GM23338 (cell line): ENCODE data around the gene CPSF6. TPM values are rescaled to one million over a fixed set of nuclear protein-coding genes. Genes with fewer than 3 reads are reported as not detected.

ENCODE experiments used
- ATAC-seq: fragments of 200-7000 bp; cut with Tn5 transposase; 3 replicates; pipeline ENCODE4 v1.9.1; 2020
- DNase-seq: peaks from one replicate; pipeline ENCODE4 v3.0.0-alpha.2; 2015; ENCODE audit warnings: low spot score
- H2AFZ ChIP-seq: fragments of 200-600 bp; sonication (generic); 2 replicates; pipeline ENCODE4 v1.8.0; 2016; ENCODE audit warnings: antibody characterized with exemption, mild to moderate bottlenecking, moderate library complexity
- H3F3A ChIP-seq: fragments of 200-600 bp; sonication (generic); replicated peaks from 2 replicates; pipeline ENCODE4 v1.8.0; 2017; ENCODE audit warnings: antibody characterized with exemption, mixed run types, low read depth
- H3K27ac ChIP-seq: fragments of 200-600 bp; sonication (generic); 2 replicates; pipeline ENCODE4 v1.6.1; 2016; ENCODE audit warnings: low read depth
- H3K27me3 ChIP-seq: fragments of 200-600 bp; sonication (generic); 2 replicates; pipeline ENCODE4 v1.8.0; 2016; ENCODE audit warnings: mild to moderate bottlenecking, mixed run types, moderate library complexity; ENCODE audit not compliant: insufficient read depth
- H3K36me3 ChIP-seq: fragments of 200-600 bp; sonication (generic); 2 replicates; pipeline ENCODE4 v1.8.0; 2016; ENCODE audit warnings: mild to moderate bottlenecking; ENCODE audit not compliant: insufficient read depth
- H3K4me1 ChIP-seq: fragments of 200-600 bp; sonication (generic); 2 replicates; pipeline ENCODE4 v1.8.0; 2016; ENCODE audit warnings: mild to moderate bottlenecking, moderate library complexity; ENCODE audit not compliant: insufficient read depth
- H3K4me2 ChIP-seq: fragments of 200-600 bp; sonication (generic); 2 replicates; pipeline ENCODE4 v1.7.1; 2017; ENCODE audit warnings: mixed run types
- H3K4me3 ChIP-seq: fragments of 200-600 bp; sonication (generic); 2 replicates; pipeline ENCODE4 v1.6.1; 2016; ENCODE audit warnings: mixed run types
- H3K79me2 ChIP-seq: fragments of 200-600 bp; sonication (generic); replicated peaks from 2 replicates; pipeline ENCODE4 v1.8.0; 2017; ENCODE audit warnings: mild to moderate bottlenecking; ENCODE audit not compliant: insufficient read depth
- H3K9me2 ChIP-seq: fragments of 200-600 bp; sonication (generic); 2 replicates; pipeline ENCODE4 v1.8.0; 2017; ENCODE audit not compliant: insufficient read depth
- H4K20me1 ChIP-seq: fragments of 200-600 bp; sonication (generic); replicated peaks from 2 replicates; pipeline ENCODE4 v1.8.0; 2017; ENCODE audit warnings: mild to moderate bottlenecking; ENCODE audit not compliant: insufficient read depth
- H3K27ac Mint-ChIP-seq: 2 replicates; pipeline ENCODE4 v1.8.0; 2020; ENCODE audit warnings: inconsistent platforms, mild to moderate bottlenecking, moderate library complexity, mixed read lengths
- H3K27me3 Mint-ChIP-seq: 3 replicates; pipeline ENCODE4 v1.8.0; 2022; ENCODE audit warnings: low read depth, mild to moderate bottlenecking, moderate library complexity, mixed read lengths, inconsistent platforms; ENCODE audit not compliant: insufficient read depth, poor library complexity
- H3K36me3 Mint-ChIP-seq: 3 replicates; pipeline ENCODE4 v1.8.0; 2021; ENCODE audit warnings: low read depth, mild to moderate bottlenecking, inconsistent platforms, moderate library complexity, mixed read lengths
- H3K4me1 Mint-ChIP-seq: 3 replicates; pipeline ENCODE4 v1.8.0; 2020; ENCODE audit warnings: mild to moderate bottlenecking, inconsistent platforms, mixed read lengths
- H3K4me3 Mint-ChIP-seq: 3 replicates; pipeline ENCODE4 v1.8.0; 2021; ENCODE audit warnings: moderate library complexity, mild to moderate bottlenecking, inconsistent platforms, mixed read lengths
- H3K9me3 Mint-ChIP-seq: 3 replicates; pipeline ENCODE4 v1.8.0; 2020; ENCODE audit warnings: moderate library complexity, mild to moderate bottlenecking, inconsistent platforms, mixed read lengths
- CREB1 ChIP-seq: fragments of 250-450 bp; sonication (Bioruptor Pico); IDR thresholded peaks from 2 replicates; pipeline ENCODE4 v1.5.0; 2020; ENCODE audit warnings: low read depth, mild to moderate bottlenecking, moderate library complexity
- CTCF ChIP-seq, 2 experiments: fragments of 200-600 bp in 1 of 2; sonication (generic) in 1 of 2; conservative IDR thresholded peaks; 2 replicates each; pipeline versions ENCODE4 v1.5.1 to v1.6.1; 2016 to 2017; ENCODE audit warnings: antibody characterized with exemption in 2 of 2, low read depth in 2 of 2, mild to moderate bottlenecking in 2 of 2, moderate library complexity in 1 of 2
- ETS1 ChIP-seq: IDR thresholded peaks from 2 replicates; pipeline ENCODE4 v1.6.1; 2016; ENCODE audit warnings: antibody characterized with exemption
- EZH2 ChIP-seq: fragments of 200-600 bp; sonication (generic); IDR thresholded peaks from one replicate; pipeline ENCODE4 v1.8.0; 2017; ENCODE audit warnings: antibody characterized with exemption, mild to moderate bottlenecking, low read depth; ENCODE audit not compliant: unreplicated experiment
- EZH2phosphoT487 ChIP-seq: fragments of 200-600 bp; sonication (generic); IDR thresholded peaks from one replicate; pipeline ENCODE4 v1.8.1; 2018; ENCODE audit warnings: antibody characterized with exemption; ENCODE audit not compliant: unreplicated experiment
- JUNB ChIP-seq: IDR thresholded peaks from one replicate; pipeline ENCODE4 v1.6.1; 2016; ENCODE audit warnings: antibody characterized with exemption; ENCODE audit not compliant: unreplicated experiment
- NANOG ChIP-seq: IDR thresholded peaks from 2 replicates; pipeline ENCODE4 v1.6.1; 2016; ENCODE audit warnings: antibody characterized with exemption, borderline replicate concordance
- POLR2AphosphoS5 ChIP-seq: IDR thresholded peaks from 2 replicates; pipeline ENCODE4 v1.6.1; 2016; ENCODE audit warnings: antibody characterized with exemption, low read depth
- REST ChIP-seq: IDR thresholded peaks from one replicate; pipeline ENCODE4 v1.6.1; 2018; ENCODE audit warnings: antibody characterized with exemption; ENCODE audit not compliant: unreplicated experiment
- STAT1 ChIP-seq: IDR thresholded peaks from one replicate; pipeline ENCODE4 v1.6.1; 2016; ENCODE audit warnings: antibody characterized with exemption; ENCODE audit not compliant: unreplicated experiment
- ZNF114 ChIP-seq: fragments of 250-450 bp; sonication (Bioruptor Pico); IDR thresholded peaks from 2 replicates; pipeline ENCODE4 v1.5.0; 2020; ENCODE audit warnings: mild to moderate bottlenecking, moderate library complexity
- ZNF331 ChIP-seq: fragments of 250-450 bp; sonication (Bioruptor Pico); IDR thresholded peaks from 2 replicates; pipeline ENCODE4 v1.5.0; 2020; ENCODE audit warnings: low read depth, mild to moderate bottlenecking, moderate library complexity
- ZNF462 ChIP-seq: fragments of 250-450 bp; sonication (Bioruptor Pico); IDR thresholded peaks from 2 replicates; pipeline ENCODE4 v1.5.0; 2020; ENCODE audit warnings: mild to moderate bottlenecking, moderate library complexity
- polyA plus RNA-seq: library from polyadenylated mRNA; unstranded; fragments of >200 nt; fragmentation: Nextera tagmentation; extraction: Ambion mirVana; gene quantifications from 2 replicates; pipeline ENCODE4 v1.2.1, GENCODE V29; 2016
- total RNA-seq: library from RNA; depleted of rRNA; stranded (reverse); fragments of >200 nt; shearing (Covaris generic); gene quantifications from 2 replicates; pipeline ENCODE4 v1.2.3, GENCODE V29; 2014

The CPSF6 gene
- total and polyA plus RNA-seq, 2 experiments from 2014 or later, result 80.7 to 136 TPM

- H3K36me3 Mint-ChIP-seq, result peaks cover 47% of the 10 kb centered on the region
- peaks cover 2% of the 10 kb centered on the region for H3K27me3 Mint-ChIP-seq
- Histone ChIP-seq H4K20me1 (peaks cover 6% of the 10 kb centered on the region; the same call in 1 of the 2 replicates), H3K4me2 (no peak overlapping the region), H3K79me2 (peaks cover 27% of the 10 kb centered on the region), H3K4me1 (no peaks in the 10 kb centered on the region), H2AFZ (no peak overlapping the region), H3F3A (no peaks in the 10 kb centered on the region), H3K4me3 (no peak overlapping the region), H3K9me2 (no peaks in the 10 kb centered on the region), H3K36me3 (peaks cover 39% of the 10 kb centered on the region; the same call in 1 of the 2 replicates), H3K27ac (no peak overlapping the region), H3K27me3 (no peaks in the 10 kb centered on the region)
- no peak for TF ChIP-seq EZH2
- no peak for TF ChIP-seq ZNF114 (CRISPR knock-in tag)
- TF ChIP-seq ETS1, result no peak
- TF ChIP-seq CTCF (conservative IDR thresholded peaks at IDR 0.05; ENCODE audit: low read depth in 2 of 2), result no peak
- no peak for TF ChIP-seq ZNF462 (CRISPR knock-in tag)
- no peak for TF ChIP-seq NANOG
- no peak for TF ChIP-seq REST
- no peak for TF ChIP-seq JUNB
- TF ChIP-seq STAT1, result no peak
- no peak for TF ChIP-seq EZH2phosphoT487
- TF ChIP-seq ZNF331 (CRISPR knock-in tag), result no peak
- TF ChIP-seq CREB1 (CRISPR knock-in tag), result no peak
- TF ChIP-seq POLR2AphosphoS5, result no peak
- H3K9me3 Mint-ChIP-seq, result no peaks in the 10 kb centered on the region
- no peak overlapping the region for H3K27ac Mint-ChIP-seq
- DNase-seq (no peak), ATAC-seq (no peak)
- H3K4me1 Mint-ChIP-seq, result no peaks in the 10 kb centered on the region
- H3K4me3 Mint-ChIP-seq, result no peak overlapping the region
Observed at GRCh38 chr12:69266036-69266635, 26.8 kb downstream of the CPSF6 start.
